WTC11 (cell line): ENCODE measurements around the gene STIM2.

Experiments used
- ETV6 ChIP-seq: sonication (generic); formaldehyde crosslinking; IDR thresholded peaks from 2 replicates; pipeline ENCODE4 v1.8.1; 2022; ENCODE audit warnings: mild to moderate bottlenecking, missing genetic modification reagents
- FOXJ3 ChIP-seq: sonication (generic); formaldehyde crosslinking; IDR thresholded peaks from 2 replicates; pipeline ENCODE4 v1.9.0; 2021; ENCODE audit warnings: missing genetic modification reagents, mild to moderate bottlenecking, borderline replicate concordance
- FOXP1 ChIP-seq: sonication (generic); formaldehyde crosslinking; IDR thresholded peaks from 2 replicates; pipeline ENCODE4 v1.8.0; 2022; ENCODE audit warnings: missing genetic modification reagents, mild to moderate bottlenecking, moderate library complexity, borderline replicate concordance
- OVOL2 ChIP-seq: fragments of 250-450 bp; sonication (Bioruptor Pico); IDR thresholded peaks from 2 replicates; pipeline ENCODE4 v1.9.0; 2021; ENCODE audit warnings: mild to moderate bottlenecking, borderline replicate concordance
- ZNF263 ChIP-seq: sonication (generic); formaldehyde crosslinking; IDR thresholded peaks from 2 replicates; pipeline ENCODE4 v1.8.1; 2022; ENCODE audit warnings: low read depth, mild to moderate bottlenecking, moderate library complexity, missing genetic modification reagents
- TF ChIP-seq, protein P1 (sequence below): fragments of 200-600 bp; IDR thresholded peaks from 2 replicates; pipeline ENCODE4 v1.8.0; 2022; ENCODE audit warnings: antibody characterized with exemption
- TF ChIP-seq, protein P2 (sequence below): sonication (generic); formaldehyde crosslinking; IDR thresholded peaks from 2 replicates; pipeline ENCODE4 v1.8.0; 2022; ENCODE audit warnings: mild to moderate bottlenecking, missing genetic modification reagents

DNA sequence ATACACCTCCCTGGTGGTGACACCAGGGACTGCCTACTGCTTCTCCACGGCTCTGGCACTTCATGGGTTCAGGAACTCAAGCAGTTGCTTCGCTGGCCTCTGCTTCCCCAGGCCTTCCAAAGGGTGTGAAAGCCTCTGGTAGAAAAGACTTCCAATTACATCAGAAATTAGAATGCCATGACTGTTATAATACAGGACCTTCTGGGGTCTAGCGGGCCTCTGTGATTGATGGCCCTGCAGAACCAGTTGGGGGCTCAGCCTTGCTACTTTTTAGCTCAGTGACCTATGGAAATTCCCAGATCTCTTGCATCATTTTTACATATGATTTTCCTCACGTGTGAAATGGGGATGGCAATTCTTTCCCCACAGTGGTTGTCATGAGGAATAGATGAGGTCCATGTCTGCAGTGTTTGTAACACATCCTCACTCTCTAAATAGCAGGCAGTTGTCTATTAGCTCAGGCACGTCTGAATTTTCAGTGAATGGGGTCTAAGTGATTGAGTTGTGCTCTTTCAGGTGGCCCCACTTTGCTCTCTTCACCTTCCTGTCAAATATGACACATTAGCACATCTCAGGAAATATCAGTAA, 198.3 kb downstream of the STIM2 start:
- TF ChIP-seq, protein P1, sequence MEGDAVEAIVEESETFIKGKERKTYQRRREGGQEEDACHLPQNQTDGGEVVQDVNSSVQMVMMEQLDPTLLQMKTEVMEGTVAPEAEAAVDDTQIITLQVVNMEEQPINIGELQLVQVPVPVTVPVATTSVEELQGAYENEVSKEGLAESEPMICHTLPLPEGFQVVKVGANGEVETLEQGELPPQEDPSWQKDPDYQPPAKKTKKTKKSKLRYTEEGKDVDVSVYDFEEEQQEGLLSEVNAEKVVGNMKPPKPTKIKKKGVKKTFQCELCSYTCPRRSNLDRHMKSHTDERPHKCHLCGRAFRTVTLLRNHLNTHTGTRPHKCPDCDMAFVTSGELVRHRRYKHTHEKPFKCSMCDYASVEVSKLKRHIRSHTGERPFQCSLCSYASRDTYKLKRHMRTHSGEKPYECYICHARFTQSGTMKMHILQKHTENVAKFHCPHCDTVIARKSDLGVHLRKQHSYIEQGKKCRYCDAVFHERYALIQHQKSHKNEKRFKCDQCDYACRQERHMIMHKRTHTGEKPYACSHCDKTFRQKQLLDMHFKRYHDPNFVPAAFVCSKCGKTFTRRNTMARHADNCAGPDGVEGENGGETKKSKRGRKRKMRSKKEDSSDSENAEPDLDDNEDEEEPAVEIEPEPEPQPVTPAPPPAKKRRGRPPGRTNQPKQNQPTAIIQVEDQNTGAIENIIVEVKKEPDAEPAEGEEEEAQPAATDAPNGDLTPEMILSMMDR, result no peak
- TF ChIP-seq ETV6 (CRISPR knock-in tag) (no peak), OVOL2 (CRISPR knock-in tag) (no peak), ZNF263 (CRISPR knock-in tag) (no peak), FOXP1 (CRISPR knock-in tag) (no peak), FOXJ3 (no peak)
- TF ChIP-seq, protein P2, sequence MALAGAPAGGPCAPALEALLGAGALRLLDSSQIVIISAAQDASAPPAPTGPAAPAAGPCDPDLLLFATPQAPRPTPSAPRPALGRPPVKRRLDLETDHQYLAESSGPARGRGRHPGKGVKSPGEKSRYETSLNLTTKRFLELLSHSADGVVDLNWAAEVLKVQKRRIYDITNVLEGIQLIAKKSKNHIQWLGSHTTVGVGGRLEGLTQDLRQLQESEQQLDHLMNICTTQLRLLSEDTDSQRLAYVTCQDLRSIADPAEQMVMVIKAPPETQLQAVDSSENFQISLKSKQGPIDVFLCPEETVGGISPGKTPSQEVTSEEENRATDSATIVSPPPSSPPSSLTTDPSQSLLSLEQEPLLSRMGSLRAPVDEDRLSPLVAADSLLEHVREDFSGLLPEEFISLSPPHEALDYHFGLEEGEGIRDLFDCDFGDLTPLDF (CRISPR knock-in tag), result no peak
